ENCODE measurements around the gene RBMS1. TPM values are rescaled to one million over a fixed set of nuclear protein-coding genes. Genes with fewer than 3 reads are reported as not detected.

Gene RBMS1
- total and polyA plus RNA-seq, 2 of the 4 experiments (the other 2 are of a cell fraction): 43.5 to 64.9 TPM

GRCh38 chr2:160277151-160277550, 216.5 kb downstream of the RBMS1 start:
- Histone ChIP-seq H3K4me2 (ENCODE audit: low read depth, low read length) (no peak overlapping the region), H3K79me1 (ENCODE audit: low read depth in 1 of 2, low read length in 2 of 2) (peaks cover 19 to 31% of the 10 kb centered on the region in 2 experiments), H3K36me3 (ENCODE audit: control insufficient read depth, insufficient read depth, low read length) (peaks cover 37% of the 10 kb centered on the region), H3K9me3 (ENCODE audit: control insufficient read depth, insufficient read depth, low read length) (no peaks in the 10 kb centered on the region), H3K27me3 (ENCODE audit: control insufficient read depth, insufficient read depth, low read length) (no peaks in the 10 kb centered on the region), H3K23ac (ENCODE audit: low read depth, low read length) (no peak overlapping the region), H3K9ac (ENCODE audit: low read depth, low read length) (no peak overlapping the region), H4K91ac (ENCODE audit: insufficient read depth, low read depth, low read length) (no peak overlapping the region), H3K14ac (replicated peaks; ENCODE audit: low read depth, low read length) (no peak overlapping the region), H3K27ac (ENCODE audit: insufficient read depth, low read length) (no peak overlapping the region), H4K5ac (ENCODE audit: low read depth, low read length) (no peak overlapping the region), H3K56ac (ENCODE audit: extremely low read depth, insufficient read depth, low read length) (no peak overlapping the region), H2BK20ac (ENCODE audit: low read depth, low read length) (no peak overlapping the region), H3K4me3 (ENCODE audit: insufficient read depth, low read depth, low read length) (no peak overlapping the region), H2BK5ac (ENCODE audit: low read depth, low read length, poor library complexity, severe bottlenecking) (no peak overlapping the region), H2AK9ac (replicated peaks; ENCODE audit: low read depth, low read length, poor library complexity) (no peak overlapping the region), H2AK5ac (ENCODE audit: low read depth, low read length) (no peak overlapping the region), H3K18ac (ENCODE audit: low read depth, low read length) (no peak overlapping the region), H3K9me1 (ENCODE audit: insufficient read depth, low read length) (peaks cover 6% of the 10 kb centered on the region; the same call in 1 of the 2 replicates), H3K4ac (ENCODE audit: low read depth, low read length) (no peak overlapping the region), H2BK120ac (ENCODE audit: low read depth, low read length) (no peak overlapping the region), H3K4me1 (ENCODE audit: control insufficient read depth, insufficient read depth, low read length) (peaks cover 1% of the 10 kb centered on the region; the same call in 1 of the 2 replicates), H2BK15ac (ENCODE audit: low read depth, low read length) (no peak overlapping the region), H4K8ac (ENCODE audit: low read depth in 2 of 2, low read length in 2 of 2) (no peak overlapping the region), H4K20me1 (ENCODE audit: insufficient read depth, low read length) (no peaks in the 10 kb centered on the region), H2AFZ (replicated peaks; ENCODE audit: low read length, poor library complexity) (no peak overlapping the region)
- dilution Hi-C loops (cut with HindIII; ENCODE audit: low sequenced_read_pairs, unreplicated experiment): no loop called here
- no TSS peak for BruUV-seq (replicated peaks)
- 100% methylated on average over 1 of the region's 6 CpGs; no CpG with 5 or more reads in 1 of the 2 experiments for WGBS, 2 experiments (ENCODE audit: extremely low coverage in 2 of 2, insufficient read length in 1 of 2)
- ChIA-PET POLR2A (ENCODE audit: unreplicated experiment) (no interaction called here), CTCF (interaction anchor here (1.0 kb wide), 1 partner anchor 167 kb away, joined by 3 read pairs; no protein-coding TSS in a partner anchor)
- TF ChIP-seq FOS (IDR thresholded peaks at IDR 0.05; ENCODE audit: low read depth, low read length) (no peak), RCOR1 (IDR thresholded peaks at IDR 0.05; ENCODE audit: insufficient replicate concordance, low read length) (no peak), BHLHE40 (IDR thresholded peaks at IDR 0.05; ENCODE audit: low read depth, low read length) (no peak), RFX5 (IDR thresholded peaks at IDR 0.05; ENCODE audit: low read depth, low read length) (no peak), RAD21 (IDR thresholded peaks at IDR 0.05; ENCODE audit: low read length) (no peak), SMC3 (IDR thresholded peaks at IDR 0.05; ENCODE audit: low read depth, low read length) (no peak)
- in situ Hi-C loops (cut with MboI; ENCODE audit: low sequenced_read_pairs): no loop called here
- DNase-seq: no peak
- intact Hi-C loops (cut with micrococcal nuclease): loop anchor here (5.0 kb wide), 1 partner anchor 715 kb away; no protein-coding TSS in a partner anchor
- ATAC-seq (ENCODE audit: low read depth): no peak

Measured in IMR-90 (cell line).